HepG2 (cell line): ENCODE results near the gene MYO18B. TPM values are rescaled to one million over a fixed set of nuclear protein-coding genes. Genes with fewer than 3 reads are reported as not detected.

Experiments used
- ASH2L ChIP-seq: fragments of 300-600, 200-600 bp; sonication (generic); IDR thresholded peaks from 2 replicates; pipeline ENCODE4 v1.7.0; 2017; ENCODE audit warnings: low read depth, mild to moderate bottlenecking, moderate library complexity, mixed read lengths, low read length; ENCODE audit not compliant: insufficient read length
- ELF3 ChIP-seq: IDR thresholded peaks from 2 replicates; pipeline ENCODE4 v1.6.1; 2016; ENCODE audit warnings: missing genetic modification reagents, missing compliant biosample characterization
- HOXA7 ChIP-seq: sonication (generic); formaldehyde crosslinking; IDR thresholded peaks from 2 replicates; pipeline ENCODE4 v1.8.1; 2022; ENCODE audit warnings: mild to moderate bottlenecking, missing genetic modification reagents, moderate library complexity
- MED13 ChIP-seq: sonication (generic); formaldehyde crosslinking; IDR thresholded peaks from 2 replicates; pipeline ENCODE4 v1.5.0; 2020; ENCODE audit warnings: missing genetic modification reagents
- NR1H2 ChIP-seq: sonication (generic); formaldehyde crosslinking; IDR thresholded peaks from 2 replicates; pipeline ENCODE4 v1.8.1; 2022; ENCODE audit warnings: low read depth, missing genetic modification reagents, borderline replicate concordance
- XBP1 ChIP-seq: sonication (generic); formaldehyde crosslinking; IDR thresholded peaks from 2 replicates; pipeline ENCODE4 v1.5.0; 2020; ENCODE audit warnings: missing genetic modification reagents
- ZFP41 ChIP-seq: sonication (generic); formaldehyde crosslinking; IDR thresholded peaks from 2 replicates; pipeline ENCODE4 v1.4.0; 2020; ENCODE audit warnings: mild to moderate bottlenecking, missing genetic modification reagents, borderline replicate concordance
- ZNF10 ChIP-seq: sonication (generic); formaldehyde crosslinking; IDR thresholded peaks from 2 replicates; pipeline ENCODE4 v1.4.0; 2020; ENCODE audit warnings: mild to moderate bottlenecking, low read depth, missing genetic modification reagents, borderline replicate concordance
- ZNF552 ChIP-seq: sonication (generic); formaldehyde crosslinking; IDR thresholded peaks from 2 replicates; pipeline ENCODE4 v1.9.0; 2022; ENCODE audit warnings: missing genetic modification reagents, mild to moderate bottlenecking, borderline replicate concordance
- ZNF703 ChIP-seq: sonication (generic); formaldehyde crosslinking; IDR thresholded peaks from 2 replicates; pipeline ENCODE4 v1.5.1; 2020; ENCODE audit warnings: missing genetic modification reagents, mild to moderate bottlenecking, moderate library complexity, borderline replicate concordance
- ZNF83 ChIP-seq: sonication (generic); formaldehyde crosslinking; IDR thresholded peaks from 2 replicates; pipeline ENCODE4 v1.4.0; 2020; ENCODE audit warnings: missing genetic modification reagents, mild to moderate bottlenecking, borderline replicate concordance
- polyA plus RNA-seq, 8 experiments: library from polyadenylated mRNA; depleted of rRNA in 3 of 8; stranded (reverse) in 7 of 8; unstranded in 1 of 8; fragments of >200 nt; fragmentation: Illumina TruSeq in 4 of 8; extraction: Trizol in 4 of 8; gene quantifications; 2 replicates each; pipeline versions ENCODE4 v1.2.1 to v1.2.3, GENCODE V29; 2011 to 2016; ENCODE audit warnings: low read depth in 4 of 8, missing spikeins in 1 of 8, mixed read lengths in 1 of 8; ENCODE audit not compliant: insufficient read depth in 1 of 8
- total RNA-seq, 5 experiments: library from RNA; depleted of rRNA; stranded (reverse); fragments of >200 nt; fragmentation: Illumina TruSeq; extraction: Trizol; gene quantifications; 2 replicates each; pipeline ENCODE4 v1.2.3, GENCODE V29; 2016; ENCODE audit warnings: low read depth in 1 of 5
- TF ChIP-seq, protein P1 (sequence below), 2 experiments: IDR thresholded peaks; 2 replicates each; pipeline ENCODE4 v1.6.1; 2011 to 2012; ENCODE audit warnings: low read length in 2 of 2, borderline replicate concordance in 1 of 2, low read depth in 1 of 2, mild to moderate bottlenecking in 1 of 2, moderate library complexity in 1 of 2
- TF ChIP-seq, protein P2 (sequence below): IDR thresholded peaks from 2 replicates; pipeline ENCODE4 v1.6.1; 2012; ENCODE audit warnings: low read depth, low read length, improper control_type of control experiment
- TF ChIP-seq, protein P3 (sequence below): sonication (generic); formaldehyde crosslinking; IDR thresholded peaks from 2 replicates; pipeline ENCODE4 v1.4.0; 2020; ENCODE audit warnings: missing genetic modification reagents

MYO18B gene
- total and polyA plus RNA-seq, 2 of the 13 experiments (the other 11 are each of a cell fraction or from before 2014, with no cell fraction given) = 0.01 TPM; not detected in 1

DNA sequence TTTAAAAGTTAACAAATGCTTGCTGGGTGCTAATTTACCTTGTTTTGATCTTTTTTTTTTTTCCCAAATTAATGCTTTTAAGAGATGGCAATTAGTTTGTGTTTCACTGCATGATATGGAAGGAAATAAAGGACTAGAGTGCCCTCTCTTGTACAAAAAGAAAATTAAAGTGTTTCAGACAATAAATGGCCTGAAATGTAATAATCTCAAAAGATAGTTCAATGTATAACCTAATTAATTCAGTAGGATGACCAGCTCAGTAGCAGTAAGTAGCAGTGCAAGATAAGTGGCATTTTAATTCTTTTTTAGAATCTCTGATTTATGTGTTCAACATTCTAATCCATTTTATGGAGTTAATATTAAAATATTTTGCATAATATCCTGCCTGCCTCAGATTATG lies 39.9 kb upstream of the MYO18B start (continued):
- no peak for TF ChIP-seq ZFP41 (CRISPR knock-in tag)
- TF ChIP-seq ZNF10 (CRISPR knock-in tag) = no peak
- TF ChIP-seq ZNF703 (CRISPR knock-in tag) = no peak
- 0 out of 2 replicates have a peak, but pooled peaks have one; percentile 15 for TF ChIP-seq ELF3 (CRISPR knock-in tag)
- TF ChIP-seq ASH2L = no peak
- TF ChIP-seq HOXA7 = no peak
- TF ChIP-seq NR1H2 (CRISPR knock-in tag) = no peak
- TF ChIP-seq ZNF83 = no peak
- no peak for TF ChIP-seq ZNF552 (CRISPR knock-in tag)
- TF ChIP-seq, protein P1, sequence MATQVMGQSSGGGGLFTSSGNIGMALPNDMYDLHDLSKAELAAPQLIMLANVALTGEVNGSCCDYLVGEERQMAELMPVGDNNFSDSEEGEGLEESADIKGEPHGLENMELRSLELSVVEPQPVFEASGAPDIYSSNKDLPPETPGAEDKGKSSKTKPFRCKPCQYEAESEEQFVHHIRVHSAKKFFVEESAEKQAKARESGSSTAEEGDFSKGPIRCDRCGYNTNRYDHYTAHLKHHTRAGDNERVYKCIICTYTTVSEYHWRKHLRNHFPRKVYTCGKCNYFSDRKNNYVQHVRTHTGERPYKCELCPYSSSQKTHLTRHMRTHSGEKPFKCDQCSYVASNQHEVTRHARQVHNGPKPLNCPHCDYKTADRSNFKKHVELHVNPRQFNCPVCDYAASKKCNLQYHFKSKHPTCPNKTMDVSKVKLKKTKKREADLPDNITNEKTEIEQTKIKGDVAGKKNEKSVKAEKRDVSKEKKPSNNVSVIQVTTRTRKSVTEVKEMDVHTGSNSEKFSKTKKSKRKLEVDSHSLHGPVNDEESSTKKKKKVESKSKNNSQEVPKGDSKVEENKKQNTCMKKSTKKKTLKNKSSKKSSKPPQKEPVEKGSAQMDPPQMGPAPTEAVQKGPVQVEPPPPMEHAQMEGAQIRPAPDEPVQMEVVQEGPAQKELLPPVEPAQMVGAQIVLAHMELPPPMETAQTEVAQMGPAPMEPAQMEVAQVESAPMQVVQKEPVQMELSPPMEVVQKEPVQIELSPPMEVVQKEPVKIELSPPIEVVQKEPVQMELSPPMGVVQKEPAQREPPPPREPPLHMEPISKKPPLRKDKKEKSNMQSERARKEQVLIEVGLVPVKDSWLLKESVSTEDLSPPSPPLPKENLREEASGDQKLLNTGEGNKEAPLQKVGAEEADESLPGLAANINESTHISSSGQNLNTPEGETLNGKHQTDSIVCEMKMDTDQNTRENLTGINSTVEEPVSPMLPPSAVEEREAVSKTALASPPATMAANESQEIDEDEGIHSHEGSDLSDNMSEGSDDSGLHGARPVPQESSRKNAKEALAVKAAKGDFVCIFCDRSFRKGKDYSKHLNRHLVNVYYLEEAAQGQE (IDR thresholded peaks at IDR 0.05; ENCODE audit: borderline replicate concordance in 1 of 2, low read depth in 1 of 2, low read length in 2 of 2) = no peak
- TF ChIP-seq, protein P2, sequence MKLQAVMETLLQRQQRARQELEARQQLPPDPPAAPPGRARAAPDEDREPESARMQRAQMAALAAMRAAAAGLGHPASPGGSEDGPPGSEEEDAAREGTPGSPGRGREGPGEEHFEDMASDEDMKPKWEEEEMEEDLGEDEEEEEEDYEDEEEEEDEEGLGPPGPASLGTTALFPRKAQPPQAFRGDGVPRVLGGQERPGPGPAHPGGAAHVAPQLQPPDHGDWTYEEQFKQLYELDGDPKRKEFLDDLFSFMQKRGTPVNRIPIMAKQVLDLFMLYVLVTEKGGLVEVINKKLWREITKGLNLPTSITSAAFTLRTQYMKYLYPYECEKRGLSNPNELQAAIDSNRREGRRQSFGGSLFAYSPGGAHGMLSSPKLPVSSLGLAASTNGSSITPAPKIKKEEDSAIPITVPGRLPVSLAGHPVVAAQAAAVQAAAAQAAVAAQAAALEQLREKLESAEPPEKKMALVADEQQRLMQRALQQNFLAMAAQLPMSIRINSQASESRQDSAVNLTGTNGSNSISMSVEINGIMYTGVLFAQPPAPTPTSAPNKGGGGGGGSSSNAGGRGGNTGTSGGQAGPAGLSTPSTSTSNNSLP = 0 out of 2 replicates have a peak, but pooled peaks have one; percentile 22
- no peak for TF ChIP-seq MED13
- no peak for TF ChIP-seq XBP1 (CRISPR knock-in tag)
- TF ChIP-seq, protein P3, sequence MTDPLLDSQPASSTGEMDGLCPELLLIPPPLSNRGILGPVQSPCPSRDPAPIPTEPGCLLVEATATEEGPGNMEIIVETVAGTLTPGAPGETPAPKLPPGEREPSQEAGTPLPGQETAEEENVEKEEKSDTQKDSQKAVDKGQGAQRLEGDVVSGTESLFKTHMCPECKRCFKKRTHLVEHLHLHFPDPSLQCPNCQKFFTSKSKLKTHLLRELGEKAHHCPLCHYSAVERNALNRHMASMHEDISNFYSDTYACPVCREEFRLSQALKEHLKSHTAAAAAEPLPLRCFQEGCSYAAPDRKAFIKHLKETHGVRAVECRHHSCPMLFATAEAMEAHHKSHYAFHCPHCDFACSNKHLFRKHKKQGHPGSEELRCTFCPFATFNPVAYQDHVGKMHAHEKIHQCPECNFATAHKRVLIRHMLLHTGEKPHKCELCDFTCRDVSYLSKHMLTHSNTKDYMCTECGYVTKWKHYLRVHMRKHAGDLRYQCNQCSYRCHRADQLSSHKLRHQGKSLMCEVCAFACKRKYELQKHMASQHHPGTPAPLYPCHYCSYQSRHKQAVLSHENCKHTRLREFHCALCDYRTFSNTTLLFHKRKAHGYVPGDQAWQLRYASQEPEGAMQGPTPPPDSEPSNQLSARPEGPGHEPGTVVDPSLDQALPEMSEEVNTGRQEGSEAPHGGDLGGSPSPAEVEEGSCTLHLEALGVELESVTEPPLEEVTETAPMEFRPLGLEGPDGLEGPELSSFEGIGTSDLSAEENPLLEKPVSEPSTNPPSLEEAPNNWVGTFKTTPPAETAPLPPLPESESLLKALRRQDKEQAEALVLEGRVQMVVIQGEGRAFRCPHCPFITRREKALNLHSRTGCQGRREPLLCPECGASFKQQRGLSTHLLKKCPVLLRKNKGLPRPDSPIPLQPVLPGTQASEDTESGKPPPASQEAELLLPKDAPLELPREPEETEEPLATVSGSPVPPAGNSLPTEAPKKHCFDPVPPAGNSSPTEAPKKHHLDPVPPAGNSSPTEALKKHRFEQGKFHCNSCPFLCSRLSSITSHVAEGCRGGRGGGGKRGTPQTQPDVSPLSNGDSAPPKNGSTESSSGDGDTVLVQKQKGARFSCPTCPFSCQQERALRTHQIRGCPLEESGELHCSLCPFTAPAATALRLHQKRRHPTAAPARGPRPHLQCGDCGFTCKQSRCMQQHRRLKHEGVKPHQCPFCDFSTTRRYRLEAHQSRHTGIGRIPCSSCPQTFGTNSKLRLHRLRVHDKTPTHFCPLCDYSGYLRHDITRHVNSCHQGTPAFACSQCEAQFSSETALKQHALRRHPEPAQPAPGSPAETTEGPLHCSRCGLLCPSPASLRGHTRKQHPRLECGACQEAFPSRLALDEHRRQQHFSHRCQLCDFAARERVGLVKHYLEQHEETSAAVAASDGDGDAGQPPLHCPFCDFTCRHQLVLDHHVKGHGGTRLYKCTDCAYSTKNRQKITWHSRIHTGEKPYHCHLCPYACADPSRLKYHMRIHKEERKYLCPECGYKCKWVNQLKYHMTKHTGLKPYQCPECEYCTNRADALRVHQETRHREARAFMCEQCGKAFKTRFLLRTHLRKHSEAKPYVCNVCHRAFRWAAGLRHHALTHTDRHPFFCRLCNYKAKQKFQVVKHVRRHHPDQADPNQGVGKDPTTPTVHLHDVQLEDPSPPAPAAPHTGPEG = no peak
